Neuronal stem cell (in vitro differentiated cells): Measurements from ENCODE around the gene RNF215.

Source experiments
- DNase-seq: peaks from one replicate; pipeline ENCODE4 v3.0.0-alpha.2; 2013; ENCODE audit warnings: low spot score
- H2AFZ ChIP-seq: one replicate; pipeline ENCODE4 v1.6.1; 2013; ENCODE audit warnings: mild to moderate bottlenecking, low read length, inconsistent platforms
- H2AK5ac ChIP-seq: 2 replicates; pipeline ENCODE4 v1.6.1; 2013; ENCODE audit warnings: low read depth, mild to moderate bottlenecking, inconsistent platforms, low read length, moderate library complexity, mixed read lengths
- H2BK120ac ChIP-seq: 2 replicates; pipeline ENCODE4 v1.6.1; 2013; ENCODE audit warnings: low read depth, mild to moderate bottlenecking, inconsistent platforms, low read length, moderate library complexity, mixed read lengths
- H2BK12ac ChIP-seq: one replicate; pipeline ENCODE4 v1.6.1; 2013; ENCODE audit warnings: low read length, inconsistent platforms
- H2BK15ac ChIP-seq: 2 replicates; pipeline ENCODE4 v1.6.1; 2013; ENCODE audit warnings: mild to moderate bottlenecking, low read length, inconsistent platforms, mixed read lengths
- H2BK5ac ChIP-seq: one replicate; pipeline ENCODE4 v1.6.1; 2013; ENCODE audit warnings: inconsistent platforms, mild to moderate bottlenecking, low read length, moderate library complexity
- H3K14ac ChIP-seq: one replicate; pipeline ENCODE4 v1.6.1; 2013; ENCODE audit warnings: low read length, inconsistent platforms
- H3K18ac ChIP-seq: 2 replicates; pipeline ENCODE4 v1.6.1; 2013; ENCODE audit warnings: low read length, inconsistent platforms
- H3K23ac ChIP-seq: 2 replicates; pipeline ENCODE4 v1.6.1; 2013; ENCODE audit warnings: low read depth, mild to moderate bottlenecking, mixed read lengths, low read length, inconsistent platforms; ENCODE audit not compliant: poor library complexity
- H3K27ac ChIP-seq: replicated peaks from 3 replicates; pipeline ENCODE4 v1.5.1; 2013; ENCODE audit warnings: low read length, inconsistent platforms
- H3K27me3 ChIP-seq, 3 experiments: 2 replicates each; pipeline ENCODE4 v1.6.1; 2013; ENCODE audit warnings: low read length in 3 of 3, mild to moderate bottlenecking in 2 of 3, inconsistent platforms in 1 of 3, low read depth in 1 of 3, mixed read lengths in 1 of 3, moderate library complexity in 1 of 3; ENCODE audit not compliant: control insufficient read depth in 3 of 3, insufficient read depth in 3 of 3
- H3K36me3 ChIP-seq, 2 donors: replicated peaks in 1 of 2; 2 replicates each; pipeline ENCODE4 v1.6.1; 2013; ENCODE audit warnings: low read length in 2 of 2; ENCODE audit not compliant: control insufficient read depth in 2 of 2, insufficient read depth in 2 of 2
- H3K4ac ChIP-seq: 2 replicates; pipeline ENCODE4 v1.6.1; 2013; ENCODE audit warnings: inconsistent platforms, mild to moderate bottlenecking, low read length, moderate library complexity
- H3K4me1 ChIP-seq, 2 donors: 1 replicate in 1 of 2; 2 replicates in 1 of 2; pipeline ENCODE4 v1.6.1; 2013; ENCODE audit warnings: low read length in 2 of 2, low read depth in 1 of 2; ENCODE audit not compliant: control insufficient read depth in 2 of 2, insufficient read depth in 1 of 2
- H3K4me2 ChIP-seq: one replicate; pipeline ENCODE4 v1.6.1; 2013; ENCODE audit warnings: mild to moderate bottlenecking, low read length, inconsistent platforms; ENCODE audit not compliant: insufficient read depth, poor library complexity, severe bottlenecking
- H3K4me3 ChIP-seq, 2 donors: 2 replicates each; pipeline ENCODE4 v1.5.1; 2013; ENCODE audit warnings: low read length in 2 of 2, mild to moderate bottlenecking in 2 of 2, inconsistent platforms in 1 of 2, moderate library complexity in 1 of 2
- H3K79me1 ChIP-seq: one replicate; pipeline ENCODE4 v1.6.1; 2013; ENCODE audit warnings: low read depth, mild to moderate bottlenecking, inconsistent platforms, low read length, moderate library complexity
- H3K9ac ChIP-seq: one replicate; pipeline ENCODE4 v1.6.1; 2013; ENCODE audit warnings: mild to moderate bottlenecking, low read depth, low read length, inconsistent platforms; ENCODE audit not compliant: poor library complexity
- H3K9me3 ChIP-seq, 2 donors: replicated peaks in 1 of 2; 2 replicates each; pipeline versions ENCODE3 to v1.6.1; 2013; ENCODE audit warnings: low read length in 2 of 2, mild to moderate bottlenecking in 2 of 2, inconsistent platforms in 1 of 2, low read depth in 1 of 2, mixed read lengths in 1 of 2, moderate library complexity in 1 of 2; ENCODE audit not compliant: control insufficient read depth in 2 of 2, insufficient read depth in 1 of 2
- H4K8ac ChIP-seq: one replicate; pipeline ENCODE4 v1.6.1; 2013; ENCODE audit warnings: low read depth, mild to moderate bottlenecking, inconsistent platforms, low read length, moderate library complexity
- H4K91ac ChIP-seq: one replicate; pipeline ENCODE4 v1.6.1; 2013; ENCODE audit warnings: low read length, low read depth, mild to moderate bottlenecking, inconsistent platforms; ENCODE audit not compliant: poor library complexity
- WGBS, 2 donors: extraction: QIAGEN DNeasy Blood & Tissue Kit; methylation state at CpG; one replicate each; pipeline ENCODE4 v1.1.7; 2013; ENCODE audit warnings: missing lambda C conversion rate in 2 of 2, mixed read lengths in 1 of 2; ENCODE audit not compliant: insufficient read length in 2 of 2, insufficient replicate concordance in 1 of 2; ENCODE audit errors: extremely low coverage in 2 of 2; 5-methylcytosine and 5-hydroxymethylcytosine counted together

RNF215 gene

DNA sequence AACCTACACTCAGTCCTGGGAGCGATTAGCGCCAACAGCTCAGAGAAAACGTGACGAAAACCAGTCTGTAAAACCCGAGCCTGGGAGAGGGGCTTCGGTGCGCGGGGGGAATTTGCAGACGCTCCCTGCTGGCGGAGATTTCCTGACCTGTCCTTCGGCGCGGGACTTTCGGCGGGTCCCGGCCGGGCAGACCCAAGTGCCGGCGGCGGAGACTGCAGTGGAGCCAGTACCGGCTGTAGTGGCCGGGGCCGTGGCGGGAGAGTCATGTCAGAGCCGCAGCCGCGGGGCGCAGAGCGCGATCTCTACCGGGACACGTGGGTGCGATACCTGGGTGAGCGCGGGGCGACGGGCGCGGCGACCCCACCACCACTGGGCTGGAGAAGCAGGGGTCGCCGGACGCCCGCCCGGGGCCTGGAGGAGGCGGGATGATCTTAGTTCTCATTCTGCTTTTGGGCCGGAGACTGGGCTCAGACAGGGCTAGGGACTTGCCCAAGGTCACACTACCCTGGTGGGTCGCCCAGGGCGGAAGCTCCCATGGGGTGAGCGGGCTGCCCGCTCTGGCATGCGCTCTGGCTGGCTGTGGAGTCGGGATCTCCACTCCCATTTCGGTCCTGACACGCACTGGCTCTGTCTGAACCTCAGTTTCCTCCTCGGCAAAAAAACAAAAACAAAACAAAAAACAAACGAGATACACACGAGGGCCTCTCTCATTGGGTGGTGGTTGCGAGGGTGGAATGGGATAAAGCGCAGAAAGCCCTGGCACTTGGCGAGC lies 38.6 kb upstream of the RNF215 start, which contains the start of gene MTFP1:
MTFP1 (plus strand) TSS at position 153 of the 772 bp plus-strand sequence; CDS start at position 265, 112 bp downstream.
- no peak within 1 kb of the TSS for H3K4ac ChIP-seq
- H4K8ac ChIP-seq: no peak within 1 kb of the TSS
- peak within 1 kb of the TSS; percentile 26 for H2AK5ac ChIP-seq
- no peak within 1 kb of the TSS for H2BK12ac ChIP-seq
- H3K4me1 ChIP-seq: peaks cover 21 to 34% of the 10 kb centered on the region in 2 donors
- peak within 1 kb of the TSS; percentile 85 for H2AFZ ChIP-seq
- no peak within 1 kb of the TSS for H3K14ac ChIP-seq
- H3K23ac ChIP-seq: no peak within 1 kb of the TSS
- H2BK15ac ChIP-seq: peak within 1 kb of the TSS; percentile 41
- H3K4me3 ChIP-seq: peak within 1 kb of the TSS; percentile 84 to 90
- DNase-seq: peak; percentile 66
- H3K9me3 ChIP-seq: no peaks in the 10 kb centered on the region
- no peak within 1 kb of the TSS for H2BK120ac ChIP-seq
- H4K91ac ChIP-seq: no peak within 1 kb of the TSS
- peak within 1 kb of the TSS; percentile 96 for H3K9ac ChIP-seq
- no CpG with 5 or more reads among the region's 61 CpGs for WGBS, 2 donors
- H3K27ac ChIP-seq: no peak within 1 kb of the TSS
- no peak within 1 kb of the TSS for H2BK5ac ChIP-seq
- peaks cover 2% of the 10 kb centered on the region for H3K79me1 ChIP-seq
- H3K4me2 ChIP-seq: peak within 1 kb of the TSS; percentile 73
- peaks cover 1 to 17% of the 10 kb centered on the region in 2 donors for H3K36me3 ChIP-seq
- H3K27me3 ChIP-seq: no peaks in the 10 kb centered on the region
- H3K18ac ChIP-seq: peak within 1 kb of the TSS; percentile 81

DNA sequence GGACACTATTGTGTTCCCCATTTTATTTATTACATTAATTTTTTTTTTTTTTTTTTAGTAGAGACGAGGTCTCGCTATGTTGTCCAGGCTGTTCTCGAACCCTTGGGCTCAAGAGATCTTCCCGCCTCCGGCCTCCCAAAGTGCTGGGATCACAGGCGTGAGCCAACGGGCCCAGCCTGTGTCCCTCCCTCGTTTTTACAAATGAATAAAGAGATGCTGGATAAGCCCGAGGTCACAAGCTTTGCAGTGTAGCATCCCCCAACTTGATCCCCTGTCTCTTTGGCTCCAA lies 38.1 kb upstream of the RNF215 start:
- H3K36me3 ChIP-seq: peaks cover 1 to 18% of the 10 kb centered on the region in 2 donors
- DNase-seq: no peak
- no peak overlapping the region for H2BK12ac ChIP-seq
- H4K8ac ChIP-seq: no peak overlapping the region
- no CpG with 5 or more reads among the region's 9 CpGs for WGBS, 2 donors
- H3K4me1 ChIP-seq: peaks cover 21 to 39% of the 10 kb centered on the region in 2 donors
- H2BK120ac ChIP-seq: no peak overlapping the region
- H4K91ac ChIP-seq: no peak overlapping the region
- H2BK5ac ChIP-seq: no peak overlapping the region
- peaks cover 2% of the 10 kb centered on the region for H3K79me1 ChIP-seq
- no peak overlapping the region for H3K9ac ChIP-seq
- H3K14ac ChIP-seq: no peak overlapping the region
- H3K4me2 ChIP-seq: peak overlapping the region; percentile 73
- no peaks in the 10 kb centered on the region for H3K27me3 ChIP-seq
- no peaks in the 10 kb centered on the region for H3K9me3 ChIP-seq
- H3K27ac ChIP-seq: no peak overlapping the region
- H3K4me3 ChIP-seq: peak overlapping the region; percentile 84 to 90
- H2BK15ac ChIP-seq: no peak overlapping the region
- no peak overlapping the region for H3K23ac ChIP-seq
- no peak overlapping the region for H3K18ac ChIP-seq
- H3K4ac ChIP-seq: no peak overlapping the region
- H2AK5ac ChIP-seq: no peak overlapping the region
- H2AFZ ChIP-seq: peak overlapping the region; percentile 81

DNA sequence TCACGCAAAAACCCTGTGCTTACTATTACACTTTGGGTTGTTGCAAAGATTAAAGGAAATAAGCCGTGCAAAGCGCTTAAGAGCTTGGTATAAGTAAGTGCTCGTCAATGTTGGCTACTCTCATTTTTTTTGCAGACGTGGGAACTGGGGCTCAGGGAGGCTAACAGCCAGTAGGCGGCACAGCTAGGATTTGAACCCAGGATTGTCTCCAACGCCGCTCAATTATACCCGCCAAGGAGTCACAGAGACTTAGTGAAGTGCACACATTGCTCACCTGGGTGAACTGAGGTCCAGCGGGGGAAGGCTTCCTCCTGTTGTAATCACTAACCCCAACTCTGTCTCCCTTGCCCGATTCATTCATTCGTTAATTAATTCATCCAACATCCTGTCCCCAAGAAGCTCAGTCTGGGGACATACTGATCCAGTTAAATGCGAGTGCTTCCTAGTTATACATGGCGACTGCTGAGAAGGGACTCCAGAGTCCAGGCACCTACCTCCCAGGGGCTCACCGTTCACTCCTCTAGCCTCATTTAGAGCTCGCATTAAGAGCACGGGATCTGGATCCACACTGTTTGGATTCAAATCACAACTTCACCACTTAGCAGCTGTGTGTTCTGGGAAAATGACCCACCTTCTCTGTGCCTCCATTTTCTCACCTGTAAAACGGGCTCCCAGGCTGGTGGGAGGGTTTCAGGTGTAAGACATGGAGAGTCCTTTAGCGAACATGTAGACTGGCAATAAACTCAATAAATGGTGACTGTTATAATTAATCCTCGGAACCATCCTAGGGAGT lies 37.5 kb upstream of the RNF215 start:
- Histone ChIP-seq H2AK5ac (no peak overlapping the region), H3K23ac (no peak overlapping the region), H2BK12ac (no peak overlapping the region), H3K9me3 (no peaks in the 10 kb centered on the region), H3K4me1 (peaks cover 21 to 40% of the 10 kb centered on the region in 2 donors), H3K18ac (no peak overlapping the region), H2BK15ac (no peak overlapping the region), H3K4me3 (peak overlapping the region; percentile 71 to 84), H3K27ac (peak overlapping the region; percentile 87), H3K4ac (no peak overlapping the region), H2AFZ (peak overlapping the region; percentile 85), H3K36me3 (peaks cover 1 to 20% of the 10 kb centered on the region in 2 donors), H3K14ac (no peak overlapping the region), H4K8ac (no peak overlapping the region), H3K9ac (peak overlapping the region; percentile 15), H3K79me1 (peaks cover 2% of the 10 kb centered on the region), H4K91ac (no peak overlapping the region), H3K4me2 (peak overlapping the region; percentile 48), H2BK5ac (no peak overlapping the region), H3K27me3 (no peaks in the 10 kb centered on the region), H2BK120ac (no peak overlapping the region)
- WGBS, 2 donors: no CpG with 5 or more reads among the region's 20 CpGs
- DNase-seq: no peak

DNA sequence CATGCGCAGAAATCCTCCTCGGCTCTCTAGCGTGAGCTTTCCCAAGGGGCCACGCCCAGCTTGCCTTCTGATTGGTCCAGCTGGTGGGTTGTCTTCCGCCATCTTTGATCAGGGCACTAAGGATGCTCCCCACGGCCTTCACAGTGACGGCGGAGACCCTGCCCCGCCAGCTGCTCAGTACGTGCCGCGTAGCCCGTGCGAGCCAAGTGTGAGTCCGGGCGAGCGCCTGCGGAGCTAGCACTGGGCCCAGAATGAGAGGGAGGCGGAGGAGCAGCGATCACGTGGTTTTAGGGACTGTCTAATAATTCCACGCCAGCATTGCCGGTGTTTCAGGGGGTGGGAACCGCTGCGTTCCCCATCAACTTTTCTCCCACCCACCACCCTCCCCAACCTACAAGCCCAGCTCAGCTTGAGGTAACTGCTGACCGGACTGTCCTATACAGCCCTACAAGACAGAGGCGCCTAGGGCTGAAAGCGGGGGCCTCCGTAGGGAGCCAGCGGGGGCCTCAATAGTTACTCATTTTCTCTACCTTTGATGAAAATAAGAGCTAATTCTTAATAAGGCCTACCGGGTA lies 36.8 kb upstream of the RNF215 start:
- Histone ChIP-seq H3K14ac (no peak overlapping the region), H3K27me3 (no peaks in the 10 kb centered on the region), H2BK12ac (no peak overlapping the region), H3K79me1 (peaks cover 2% of the 10 kb centered on the region), H3K27ac (peak overlapping the region; percentile 90), H3K4ac (no peak overlapping the region), H2AFZ (peak overlapping the region; percentile 85), H2BK120ac (no peak overlapping the region), H3K9me3 (no peaks in the 10 kb centered on the region), H3K9ac (no peak overlapping the region), H4K91ac (no peak overlapping the region), H3K4me2 (peak overlapping the region; percentile 48), H2BK15ac (no peak overlapping the region), H3K36me3 (peaks cover 1 to 22% of the 10 kb centered on the region in 2 donors), H2AK5ac (no peak overlapping the region), H3K18ac (no peak overlapping the region), H2BK5ac (no peak overlapping the region), H3K4me1 (peaks cover 21 to 40% of the 10 kb centered on the region in 2 donors), H3K4me3 (peak overlapping the region; percentile 71 to 84), H4K8ac (no peak overlapping the region), H3K23ac (peak overlapping the region; percentile 57)
- WGBS, 2 donors: no CpG with 5 or more reads among the region's 31 CpGs
- DNase-seq: peak; percentile 99
